Peyer's patch (tissue), 4 donors: Measurements from ENCODE around the gene ATP2A2. TPM values are rescaled to one million over a fixed set of nuclear protein-coding genes. Genes with fewer than 3 reads are reported as not detected.

ENCODE experiments used
- DNase-seq, 3 donors: peaks; one replicate each; pipeline ENCODE4 v3.0.0-alpha.2; 2017 to 2019
- H3K27ac ChIP-seq, 4 donors: fragments of 200-600 bp; sonication (generic); one replicate each; pipeline ENCODE4 v1.5.1; 2016 to 2019
- H3K27me3 ChIP-seq, 2 donors: fragments of 200-600 bp; sonication (generic); one replicate each; pipeline ENCODE4 v1.5.1; 2019
- H3K36me3 ChIP-seq, 3 donors: fragments of 200-600 bp; sonication (generic); one replicate each; pipeline ENCODE4 v1.5.1; 2016 to 2019
- H3K4me1 ChIP-seq, 4 donors: fragments of 200-600 bp; sonication (generic); one replicate each; pipeline ENCODE4 v1.5.1; 2016 to 2019
- H3K4me3 ChIP-seq, 4 donors: fragments of 200-600 bp; sonication (generic); 1 replicate in 3 of 4; 2 replicates in 1 of 4; pipeline ENCODE4 v1.5.1; 2016 to 2019; ENCODE audit warnings: mild to moderate bottlenecking in 1 of 4
- H3K9me3 ChIP-seq, 4 donors: fragments of 200-600 bp; sonication (generic); one replicate each; pipeline ENCODE4 v1.5.1; 2016 to 2019; ENCODE audit warnings: mild to moderate bottlenecking in 1 of 4
- CTCF ChIP-seq, 6 experiments: fragments of 450-650 bp in 4 of 6; fragments of 200-600 bp in 2 of 6; sonication (generic) in 1 of 6; IDR thresholded peaks; one replicate each; pipeline ENCODE4 v1.5.1; 2017 to 2019; ENCODE audit warnings: antibody characterized with exemption in 6 of 6, mild to moderate bottlenecking in 3 of 6, moderate library complexity in 1 of 6
- POLR2A ChIP-seq, 2 donors: fragments of 450-650 bp; IDR thresholded peaks; one replicate each; pipeline ENCODE4 v1.5.1; 2017; ENCODE audit warnings: antibody characterized with exemption in 2 of 2, mild to moderate bottlenecking in 2 of 2, moderate library complexity in 2 of 2
- total RNA-seq, 4 donors: library from RNA; depleted of rRNA; stranded (reverse); fragments of >200 nt; gene quantifications; one replicate each; pipeline ENCODE4 v1.1.0, GENCODE V29; 2016

ATP2A2 gene
- total RNA-seq, 4 donors from 2014 or later: 102 to 239 (median 208) TPM

GRCh38 chr12:110349514-110350151 is 68.6 kb downstream of the ATP2A2 start:
- Histone ChIP-seq H3K27ac (no peak overlapping the region), H3K27me3 (no peaks in the 10 kb centered on the region), H3K36me3 (peaks cover 0 to 60% (median 4%) of the 10 kb centered on the region in 3 donors), H3K4me3 (no peak overlapping the region), H3K9me3 (no peaks in the 10 kb centered on the region), H3K4me1 (no peaks in the 10 kb centered on the region)
- DNase-seq: peak in 1 of 3 donors; percentile 43
- TF ChIP-seq CTCF (IDR thresholded peaks at IDR 0.05) (no peak), POLR2A (IDR thresholded peaks at IDR 0.05) (no peak)

- peaks cover 0 to 46% (median 4%) of the 10 kb centered on the region in 3 donors for H3K36me3 ChIP-seq
- peak in 1 of 3 donors; percentile 40 for DNase-seq
These were observed 70.1 kb downstream of the ATP2A2 start for GRCh38 chr12:110351119-110351518.

GRCh38 chr12:110352401-110352800 is 71.4 kb downstream of the ATP2A2 start:
- no peak for DNase-seq

More at GRCh38 chr12:110351119-110351518, 70.1 kb downstream of the ATP2A2 start:
- H3K9me3 ChIP-seq: no peaks in the 10 kb centered on the region
- no peak overlapping the region for H3K4me3 ChIP-seq
- no peaks in the 10 kb centered on the region for H3K27me3 ChIP-seq
- H3K27ac ChIP-seq: no peak overlapping the region
- no peaks in the 10 kb centered on the region for H3K4me1 ChIP-seq
- TF ChIP-seq POLR2A (IDR thresholded peaks at IDR 0.05): no peak
- no peak for TF ChIP-seq CTCF (IDR thresholded peaks at IDR 0.05)

GRCh38 chr12:110353211-110353965 is 72.3 kb downstream of the ATP2A2 start:
- H3K27ac ChIP-seq: no peak overlapping the region
- no peaks in the 10 kb centered on the region for H3K9me3 ChIP-seq
- H3K27me3 ChIP-seq: no peaks in the 10 kb centered on the region
- H3K4me3 ChIP-seq: no peak overlapping the region
- TF ChIP-seq CTCF (IDR thresholded peaks at IDR 0.05): no peak
- TF ChIP-seq POLR2A (IDR thresholded peaks at IDR 0.05): no peak
- DNase-seq: peak in 1 of 3 donors; percentile 28
- no peaks in the 10 kb centered on the region for H3K4me1 ChIP-seq
- peaks cover 0 to 23% (median 0%) of the 10 kb centered on the region in 3 donors for H3K36me3 ChIP-seq

More at GRCh38 chr12:110352401-110352800, 71.4 kb downstream of the ATP2A2 start:
- H3K27ac ChIP-seq: no peak overlapping the region
- H3K4me1 ChIP-seq: no peaks in the 10 kb centered on the region
- no peak for TF ChIP-seq CTCF (IDR thresholded peaks at IDR 0.05)
- TF ChIP-seq POLR2A (IDR thresholded peaks at IDR 0.05): no peak
- no peak overlapping the region for H3K4me3 ChIP-seq
- H3K36me3 ChIP-seq: peaks cover 0 to 33% (median 4%) of the 10 kb centered on the region in 3 donors
- no peaks in the 10 kb centered on the region for H3K27me3 ChIP-seq
- H3K9me3 ChIP-seq: no peaks in the 10 kb centered on the region

GRCh38 chr12:110354172-110354780 is 73.2 kb downstream of the ATP2A2 start:
- TF ChIP-seq CTCF (IDR thresholded peaks at IDR 0.05): no peak
- TF ChIP-seq POLR2A (IDR thresholded peaks at IDR 0.05): no peak
- no peaks in the 10 kb centered on the region for H3K4me1 ChIP-seq
- H3K27me3 ChIP-seq: no peaks in the 10 kb centered on the region
- no peak overlapping the region for H3K27ac ChIP-seq
- H3K4me3 ChIP-seq: no peak overlapping the region
- peaks cover 0 to 14% (median 0%) of the 10 kb centered on the region in 3 donors for H3K36me3 ChIP-seq
- no peaks in the 10 kb centered on the region for H3K9me3 ChIP-seq
- peak in 1 of 3 donors; percentile 36 for DNase-seq
